ENCODE data around the gene LRRC70.
"Not testable (repeated sequence)": the region's sequence is repeated elsewhere in the genome, so short reads cannot be mapped to it uniquely, and the experiment has no call there.

The LRRC70 gene

GRCh38 chr5:62621280-62621679 is 42.7 kb downstream of the LRRC70 start:
- Mint-ChIP-seq H3K27ac (peak overlapping the region; percentile 74), H3K36me3 (ENCODE audit: low read depth) (peaks cover 14% of the 10 kb centered on the region), H3K4me1 (peaks cover 14% of the 10 kb centered on the region), H3K4me3 (peak overlapping the region; percentile 2), H3K27me3 (ENCODE audit: low read depth, poor library complexity) (no peaks in the 10 kb centered on the region), H3K9me3 (no peaks in the 10 kb centered on the region)
- peak; percentile 56 for DNase-seq
- TF ChIP-seq CTCF (IDR thresholded peaks at IDR 0.05), result no peak

- Mint-ChIP-seq H3K4me3 (no peak overlapping the region), H3K27me3 (ENCODE audit: low read depth, poor library complexity) (no peaks in the 10 kb centered on the region), H3K36me3 (ENCODE audit: low read depth) (peaks cover 10% of the 10 kb centered on the region), H3K4me1 (peaks cover 14% of the 10 kb centered on the region), H3K27ac (no peak overlapping the region), H3K9me3 (no peaks in the 10 kb centered on the region)
- TF ChIP-seq CTCF (IDR thresholded peaks at IDR 0.05), result no peak
- no peak for DNase-seq
Observed at GRCh38 chr5:62623271-62623670, 44.7 kb downstream of the LRRC70 start.

- H3K9me3 Mint-ChIP-seq; H3K27ac Mint-ChIP-seq; H3K27me3 Mint-ChIP-seq (ENCODE audit: low read depth, poor library complexity); DNase-seq; H3K4me3 Mint-ChIP-seq: not testable (repeated sequence)
- Mint-ChIP-seq H3K36me3 (ENCODE audit: low read depth) (peaks cover 13% of the 10 kb centered on the region), H3K4me1 (peaks cover 14% of the 10 kb centered on the region)
Observed at GRCh38 chr5:62624436-62624835, 45.8 kb downstream of the LRRC70 start.

GRCh38 chr5:62626534-62626933 is 47.9 kb downstream of the LRRC70 start:
- peaks cover 20% of the 10 kb centered on the region for H3K36me3 Mint-ChIP-seq (ENCODE audit: low read depth)
- peaks cover 4% of the 10 kb centered on the region for H3K4me1 Mint-ChIP-seq

GRCh38 chr5:62627121-62627520 is 48.5 kb downstream of the LRRC70 start:
- no peak for TF ChIP-seq CTCF (IDR thresholded peaks at IDR 0.05)
- Mint-ChIP-seq H3K4me3 (no peak overlapping the region), H3K36me3 (ENCODE audit: low read depth) (peaks cover 23% of the 10 kb centered on the region), H3K9me3 (no peaks in the 10 kb centered on the region), H3K4me1 (no peaks in the 10 kb centered on the region), H3K27ac (peak overlapping the region; percentile 57), H3K27me3 (ENCODE audit: low read depth, poor library complexity) (no peaks in the 10 kb centered on the region)
- DNase-seq, result no peak

More at GRCh38 chr5:62626534-62626933, 47.9 kb downstream of the LRRC70 start:
- peak overlapping the region; percentile 57 for H3K27ac Mint-ChIP-seq
- no peaks in the 10 kb centered on the region for H3K9me3 Mint-ChIP-seq
- no peak overlapping the region for H3K4me3 Mint-ChIP-seq
- no peaks in the 10 kb centered on the region for H3K27me3 Mint-ChIP-seq (ENCODE audit: low read depth, poor library complexity)
- no peak for DNase-seq
- no peak for TF ChIP-seq CTCF (IDR thresholded peaks at IDR 0.05)

GRCh38 chr5:62627901-62628300 is 49.3 kb downstream of the LRRC70 start:
- Mint-ChIP-seq H3K27me3 (ENCODE audit: low read depth, poor library complexity) (no peaks in the 10 kb centered on the region), H3K4me3 (no peak overlapping the region), H3K4me1 (no peaks in the 10 kb centered on the region), H3K36me3 (ENCODE audit: low read depth) (peaks cover 29% of the 10 kb centered on the region), H3K9me3 (no peaks in the 10 kb centered on the region), H3K27ac (no peak overlapping the region)
- no peak for DNase-seq
- TF ChIP-seq CTCF (IDR thresholded peaks at IDR 0.05), result no peak
